Neural cell (in vitro differentiated cells): ENCODE results near the gene SPRYD3.

Experiments
- MXI1 ChIP-seq: fragments of 450-650 bp; conservative IDR thresholded peaks from 2 replicates; pipeline ENCODE4 v1.6.1; 2014; ENCODE audit warnings: antibody characterized with exemption, mild to moderate bottlenecking; ENCODE audit not compliant: poor library complexity, severe bottlenecking
- SMC3 ChIP-seq: fragments of 450-650 bp; conservative IDR thresholded peaks from 2 replicates; pipeline ENCODE4 v1.6.1; 2014; ENCODE audit warnings: antibody characterized with exemption, mild to moderate bottlenecking, moderate library complexity; ENCODE audit not compliant: poor library complexity
- TAF1 ChIP-seq: IDR thresholded peaks from 2 replicates; pipeline ENCODE4 v1.6.1; 2012; ENCODE audit warnings: low read depth
- TF ChIP-seq, protein P1 (sequence below): fragments of 450-650 bp; IDR thresholded peaks from 2 replicates; pipeline ENCODE4 v1.5.1; 2014; ENCODE audit warnings: antibody characterized with exemption, mild to moderate bottlenecking, moderate library complexity; ENCODE audit not compliant: poor library complexity, severe bottlenecking

DNA sequence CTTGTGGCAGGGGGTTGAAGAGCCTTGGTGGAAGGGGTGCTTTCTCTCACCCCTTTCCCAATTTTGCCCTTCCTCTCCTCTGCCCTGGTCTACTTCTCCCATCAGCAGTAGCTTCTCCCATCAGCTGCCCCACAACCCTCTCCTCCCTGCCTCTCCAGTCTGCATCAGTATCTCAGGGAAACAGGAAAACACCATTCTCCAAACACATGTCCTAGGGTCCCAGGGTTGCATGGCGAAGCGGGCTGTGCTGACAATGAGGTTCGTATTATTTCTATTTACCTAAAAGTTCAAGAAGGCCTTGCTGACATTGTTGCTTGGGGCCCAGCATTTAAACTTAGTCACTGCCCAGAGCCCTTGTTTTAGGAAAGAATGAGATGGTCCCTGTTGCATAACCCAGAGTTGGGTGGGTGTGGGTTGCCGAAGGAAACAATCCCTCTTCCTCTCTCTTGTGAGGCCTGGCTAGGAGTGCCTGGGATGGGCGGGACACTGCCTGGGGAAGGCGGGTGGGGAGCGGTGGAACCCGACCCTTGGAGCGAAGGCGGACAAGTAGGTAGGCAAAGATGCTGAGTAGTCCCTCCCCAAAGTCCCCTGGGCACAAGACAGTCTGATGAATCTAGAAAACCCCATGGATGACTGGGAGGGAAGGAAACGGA is 17.0 kb upstream of the SPRYD3 start:
- TF ChIP-seq, protein P1, sequence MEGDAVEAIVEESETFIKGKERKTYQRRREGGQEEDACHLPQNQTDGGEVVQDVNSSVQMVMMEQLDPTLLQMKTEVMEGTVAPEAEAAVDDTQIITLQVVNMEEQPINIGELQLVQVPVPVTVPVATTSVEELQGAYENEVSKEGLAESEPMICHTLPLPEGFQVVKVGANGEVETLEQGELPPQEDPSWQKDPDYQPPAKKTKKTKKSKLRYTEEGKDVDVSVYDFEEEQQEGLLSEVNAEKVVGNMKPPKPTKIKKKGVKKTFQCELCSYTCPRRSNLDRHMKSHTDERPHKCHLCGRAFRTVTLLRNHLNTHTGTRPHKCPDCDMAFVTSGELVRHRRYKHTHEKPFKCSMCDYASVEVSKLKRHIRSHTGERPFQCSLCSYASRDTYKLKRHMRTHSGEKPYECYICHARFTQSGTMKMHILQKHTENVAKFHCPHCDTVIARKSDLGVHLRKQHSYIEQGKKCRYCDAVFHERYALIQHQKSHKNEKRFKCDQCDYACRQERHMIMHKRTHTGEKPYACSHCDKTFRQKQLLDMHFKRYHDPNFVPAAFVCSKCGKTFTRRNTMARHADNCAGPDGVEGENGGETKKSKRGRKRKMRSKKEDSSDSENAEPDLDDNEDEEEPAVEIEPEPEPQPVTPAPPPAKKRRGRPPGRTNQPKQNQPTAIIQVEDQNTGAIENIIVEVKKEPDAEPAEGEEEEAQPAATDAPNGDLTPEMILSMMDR, result no peak
- TF ChIP-seq SMC3 (no peak), TAF1 (no peak), MXI1 (no peak)
